GM18868 (cell line): Measurements from ENCODE around the gene FAM241B.

ENCODE experiments used
- ATAC-seq: cut with Tn5 transposase; IDR thresholded peaks from one replicate; pipeline ENCODE4 v1.9.1; 2021; ENCODE audit warnings: mild to moderate bottlenecking, moderate library complexity; ENCODE audit not compliant: unreplicated experiment

FAM241B gene

DNA sequence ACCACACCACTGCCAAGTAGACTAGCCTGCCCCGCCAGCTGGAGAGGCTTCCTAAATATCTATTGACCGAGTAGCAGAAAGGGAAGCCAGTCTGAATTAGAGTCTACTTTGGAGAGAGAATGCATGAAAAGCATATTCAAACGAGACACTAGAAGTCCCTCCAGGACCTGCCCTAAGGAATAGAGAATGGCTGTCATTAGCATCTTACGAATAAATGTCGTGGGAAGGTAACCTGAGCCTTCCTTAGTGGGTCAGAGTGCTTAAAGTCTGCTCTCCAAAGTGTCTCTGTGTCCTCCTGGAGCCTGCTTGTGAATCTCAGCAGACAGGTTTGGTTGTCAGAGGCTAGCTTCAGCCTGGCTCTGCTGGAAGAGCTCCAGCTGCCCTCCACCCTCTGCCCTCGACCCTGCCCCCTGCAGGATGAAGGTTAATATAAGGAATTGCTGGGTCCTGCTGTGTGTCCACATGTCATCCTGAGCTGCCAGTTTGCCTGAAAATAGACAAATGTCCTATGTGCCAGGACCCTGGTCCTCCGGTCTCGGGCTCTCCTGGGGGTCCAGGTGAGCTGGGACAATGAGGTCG, 33.4 kb downstream of the FAM241B start:
- ATAC-seq: no peak

DNA sequence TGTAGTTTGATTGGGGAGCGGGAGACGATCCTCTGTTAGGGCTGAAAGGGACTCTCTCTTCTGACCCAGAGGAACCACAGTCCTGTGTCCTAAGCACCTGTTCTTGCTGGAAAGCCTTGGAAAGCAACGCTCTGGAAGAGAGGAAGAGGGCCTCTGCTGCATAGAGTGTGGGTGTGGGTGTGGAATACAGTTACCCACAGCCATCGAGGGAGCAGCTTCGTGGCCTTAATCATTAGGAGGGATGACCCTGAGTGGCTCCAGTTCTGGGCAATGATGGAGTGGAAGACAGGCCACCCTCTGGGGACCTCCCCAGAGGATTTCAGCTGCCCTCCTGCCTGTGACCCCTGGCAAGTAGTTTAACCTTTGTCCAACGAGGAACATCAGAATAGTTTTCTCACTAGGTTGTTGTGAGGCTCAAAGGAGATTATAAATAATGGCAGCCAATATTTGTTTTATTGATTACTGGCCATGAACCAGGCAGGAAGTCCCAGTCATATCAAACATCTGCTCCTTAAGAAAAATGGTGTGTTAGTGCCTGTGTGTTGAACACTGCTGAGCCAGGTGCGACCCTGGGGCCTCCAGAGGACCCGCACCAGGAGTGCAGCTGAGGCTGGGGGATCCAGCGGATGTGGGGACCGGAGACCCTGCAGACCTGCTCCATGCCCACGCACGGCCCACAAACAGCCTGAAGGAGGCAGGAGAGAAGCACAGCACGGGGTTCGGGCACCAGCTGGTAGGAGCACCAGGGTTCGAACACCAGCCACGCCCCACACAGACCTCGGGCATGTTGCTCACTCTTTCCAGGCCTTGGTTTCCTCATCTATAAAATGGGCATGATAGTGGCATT, 35.6 kb downstream of the FAM241B start:
- no peak for ATAC-seq

DNA sequence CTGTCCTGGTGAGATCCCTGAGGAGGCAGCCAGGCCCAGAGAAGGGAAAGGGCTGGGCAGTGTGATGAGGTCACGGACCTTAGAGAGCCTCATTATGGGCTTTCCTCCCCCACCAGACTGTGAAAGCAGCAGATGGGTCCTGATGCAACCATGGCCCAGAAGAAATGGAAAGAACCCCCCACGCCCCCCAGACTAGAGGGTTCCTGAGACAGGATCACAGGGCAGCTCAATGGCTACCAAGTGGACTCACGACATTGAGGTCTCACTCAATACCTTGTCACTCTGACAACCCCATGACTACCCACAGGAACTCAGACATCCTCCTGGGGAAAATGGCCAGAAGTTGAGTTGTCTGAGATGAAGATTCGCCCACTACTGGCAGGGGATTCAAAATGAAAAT, 36.7 kb downstream of the FAM241B start:
- no peak for ATAC-seq

DNA sequence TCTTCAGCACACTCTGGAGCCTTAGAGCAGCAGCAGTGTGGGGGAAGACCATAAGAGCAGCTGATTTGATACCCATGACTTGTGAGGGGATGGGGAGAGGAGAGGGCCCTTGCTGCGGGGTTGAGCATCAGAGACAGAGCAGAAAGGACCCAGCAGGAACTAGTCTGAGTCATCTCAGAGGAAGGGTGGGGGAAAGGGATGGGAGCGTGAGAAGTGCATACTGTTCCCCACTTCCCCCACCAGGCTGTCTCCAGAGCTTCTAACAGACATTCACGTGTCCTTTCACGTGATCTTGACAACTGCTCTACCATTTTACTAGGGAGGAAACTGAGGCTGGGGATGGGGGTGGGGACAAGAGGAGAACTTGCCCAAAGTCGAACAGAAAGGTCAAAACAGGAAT, 38.7 kb downstream of the FAM241B start:
- ATAC-seq: no peak

DNA sequence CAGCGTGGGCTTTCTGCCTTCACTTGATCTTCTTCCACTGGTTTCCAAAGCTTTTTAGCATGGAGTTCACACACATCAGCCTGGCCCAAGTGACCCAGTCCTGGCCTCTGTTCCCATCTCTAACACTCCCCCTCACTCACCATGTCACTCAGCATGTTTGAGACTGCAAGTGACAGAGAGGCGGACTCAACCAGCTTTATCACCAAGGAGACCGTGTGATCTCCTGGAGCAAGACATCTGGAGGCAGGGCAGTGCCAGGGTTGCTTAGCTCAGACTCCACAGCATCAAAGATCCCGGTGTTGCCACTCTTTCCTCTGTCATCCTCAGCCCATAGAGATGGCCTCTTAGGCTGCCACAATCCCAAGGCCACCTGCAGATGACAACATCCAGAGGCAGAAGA, 39.4 kb downstream of the FAM241B start:
- ATAC-seq: no peak

DNA sequence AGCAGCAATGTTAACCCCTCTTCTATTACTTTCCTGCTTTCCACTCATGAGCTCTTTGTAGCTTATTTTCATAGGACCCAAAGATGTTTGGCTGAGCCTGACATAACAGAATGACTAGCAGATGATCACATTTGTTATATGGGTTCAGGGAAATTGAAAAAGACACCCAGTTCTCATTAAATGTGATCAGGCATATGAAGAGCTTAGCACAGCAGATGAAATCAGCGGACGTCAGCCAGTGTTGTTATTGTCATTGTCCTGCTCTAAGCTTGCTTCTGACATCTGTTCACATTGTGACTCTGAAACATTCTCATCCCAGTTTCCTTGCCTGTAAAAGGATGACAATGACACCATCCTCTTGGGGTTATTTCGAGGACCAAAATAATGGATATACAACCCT, 43.5 kb downstream of the FAM241B start:
- no peak for ATAC-seq

DNA sequence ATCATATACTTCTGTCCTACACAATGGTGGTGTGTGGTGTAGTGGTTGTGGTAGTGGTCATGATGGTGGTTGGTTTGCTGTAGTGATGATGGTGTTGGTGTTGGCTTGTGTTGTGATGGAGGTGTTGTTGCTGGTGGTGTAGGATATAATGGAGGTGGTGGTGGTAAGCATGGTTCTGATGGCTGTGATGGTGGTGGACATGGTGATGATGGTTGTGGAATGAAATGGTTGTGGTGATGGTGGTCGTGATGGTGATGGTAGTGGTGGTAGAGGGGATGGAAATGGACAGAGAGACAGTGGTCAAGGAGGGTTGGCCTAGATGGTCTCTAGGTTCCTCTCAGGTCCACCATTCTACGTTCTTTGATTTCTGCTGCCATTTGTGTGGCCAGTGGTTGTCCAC, 44.7 kb downstream of the FAM241B start:
- no peak for ATAC-seq

DNA sequence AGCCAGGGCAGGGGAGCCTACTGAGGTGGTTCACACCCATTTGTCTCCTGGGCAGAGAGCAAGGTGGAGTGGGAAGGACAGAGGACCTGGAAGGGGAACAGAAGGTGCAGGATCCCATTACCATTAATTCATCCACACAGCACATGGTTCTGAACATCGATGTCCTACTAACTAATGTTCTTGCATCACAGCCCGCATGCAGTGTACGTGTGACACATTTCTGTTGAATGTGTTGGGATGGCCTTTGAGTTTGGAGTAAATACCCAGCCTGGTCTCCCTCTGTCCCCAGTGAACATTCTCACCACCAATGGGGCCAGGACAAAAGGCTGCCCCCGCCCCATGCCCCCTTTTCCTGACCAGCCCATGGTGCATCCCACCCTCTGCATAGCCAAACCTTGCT, 46.3 kb downstream of the FAM241B start:
- no peak for ATAC-seq

DNA sequence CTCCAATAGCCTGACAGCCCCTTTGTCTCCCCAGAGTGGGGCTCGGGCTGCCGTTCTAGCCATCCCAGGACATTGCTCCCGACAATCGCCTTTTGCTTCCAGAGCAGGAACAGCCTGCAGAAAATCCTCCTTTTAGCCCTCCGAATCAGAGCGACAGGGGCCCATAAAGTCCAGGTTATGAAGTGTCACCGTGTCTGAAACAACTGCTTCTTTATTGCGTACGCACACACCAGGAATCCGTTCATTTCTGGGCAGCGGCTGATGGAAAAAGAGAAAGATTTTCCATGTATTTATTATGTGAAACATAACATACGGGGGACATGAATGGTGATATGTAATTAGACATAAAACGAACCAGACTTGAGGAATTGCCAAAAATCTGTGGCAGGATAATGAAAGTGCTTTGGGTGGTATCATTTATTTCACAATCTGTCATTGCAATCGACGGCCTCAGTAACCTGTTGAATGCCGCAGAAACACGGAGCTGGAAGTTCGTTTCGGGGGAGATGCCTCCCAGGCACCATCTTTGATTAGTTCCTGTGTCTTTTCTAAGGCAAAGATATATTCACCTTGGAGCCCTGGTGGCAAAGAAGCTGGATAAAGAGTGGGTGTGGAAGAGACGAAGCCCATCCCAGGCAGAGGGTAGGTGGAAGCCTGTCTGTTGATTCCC, 48.1 kb downstream of the FAM241B start:
- no peak for ATAC-seq

DNA sequence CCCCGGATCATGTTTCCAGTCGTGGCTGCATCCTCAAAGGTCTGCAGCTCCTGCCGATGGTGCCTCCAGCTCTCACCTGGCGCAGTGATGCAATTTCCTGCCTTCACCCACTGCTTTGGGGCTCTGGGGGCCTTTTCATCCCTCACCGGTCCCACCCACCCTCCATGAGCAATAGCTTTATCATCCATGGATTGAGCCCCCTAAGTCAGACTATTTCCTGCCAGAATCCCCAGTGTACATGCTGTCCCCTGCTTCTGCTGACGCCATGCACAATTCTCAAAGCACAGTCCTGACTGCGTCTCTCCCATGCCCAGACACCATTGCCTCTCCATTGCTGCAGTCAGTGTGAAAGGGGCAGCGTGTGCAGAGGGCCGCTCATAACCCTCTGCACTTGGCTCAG, 49.7 kb downstream of the FAM241B start:
- ATAC-seq: no peak

DNA sequence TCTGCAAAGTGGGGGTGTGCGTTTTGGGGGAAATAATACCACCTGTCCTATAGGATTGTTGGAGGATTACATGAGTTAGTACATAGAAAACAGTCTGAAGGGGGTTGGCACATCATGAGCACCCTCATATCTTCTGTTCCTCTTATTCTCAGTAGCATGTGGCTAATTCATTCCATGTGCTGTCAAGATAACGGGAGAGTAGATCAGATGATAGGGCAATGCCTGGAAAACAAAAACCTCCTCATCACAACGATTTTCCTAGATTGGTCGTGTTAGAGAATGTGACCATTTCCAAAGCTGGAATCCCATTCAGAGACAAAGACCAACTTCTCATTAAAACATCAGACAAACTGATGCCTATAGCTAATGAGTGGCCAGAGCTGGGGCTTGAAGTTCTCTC, 50.6 kb downstream of the FAM241B start:
- ATAC-seq: no peak

DNA sequence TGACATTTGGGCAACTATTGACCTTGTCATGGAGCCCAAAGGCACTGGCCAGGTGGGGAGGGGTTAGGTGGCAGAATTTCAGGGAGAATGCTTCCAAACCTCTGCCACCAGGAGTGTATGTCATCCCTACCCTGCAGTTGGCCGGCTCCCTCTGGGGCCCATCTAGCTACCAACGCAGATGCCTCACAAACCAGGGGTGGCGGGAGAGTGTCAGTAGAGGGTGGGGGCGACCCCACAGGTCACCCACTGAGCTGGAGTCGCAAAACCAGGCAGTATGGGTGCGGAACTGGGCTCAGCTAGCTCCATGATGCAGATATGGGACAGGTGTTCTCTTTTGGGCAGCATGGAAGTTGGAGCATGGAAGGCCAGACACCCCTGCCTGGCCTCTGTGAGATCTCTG, 51.4 kb downstream of the FAM241B start:
- no peak for ATAC-seq

DNA sequence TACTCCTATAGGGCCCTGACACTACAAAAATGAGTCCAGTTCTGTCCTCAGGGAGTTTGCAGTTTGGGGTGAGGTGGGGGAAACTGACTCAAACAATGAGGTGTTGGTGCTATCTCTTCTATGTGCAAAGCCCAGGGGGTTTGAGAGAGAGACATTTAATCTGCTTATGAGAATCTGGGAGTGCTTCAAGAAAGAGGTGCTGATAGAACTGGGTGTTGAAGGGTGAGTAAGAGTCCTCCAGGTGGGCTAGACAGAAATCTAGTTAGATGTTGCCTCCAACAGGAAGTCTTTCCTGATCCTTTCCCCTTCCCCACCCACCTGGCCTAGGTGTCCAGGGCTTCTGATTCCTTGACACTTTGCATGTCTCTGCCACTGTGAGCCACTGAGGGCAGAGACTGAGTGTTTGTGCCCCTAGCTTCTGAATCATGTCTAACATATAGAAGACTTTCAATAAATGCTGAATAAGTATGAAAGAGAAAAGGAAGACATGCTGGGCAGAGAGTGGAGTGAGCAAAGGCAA, 53.0 kb downstream of the FAM241B start:
- no peak for ATAC-seq
